HG03575 (cell line): ENCODE data around the gene RGS9.
"Not testable (repeated sequence)": the region's sequence is repeated elsewhere in the genome, so short reads cannot be mapped to it uniquely, and the experiment has no call there.

Experiments
- ATAC-seq: cut with Tn5 transposase; IDR thresholded peaks from one replicate; pipeline ENCODE4 v1.9.1; 2021; ENCODE audit not compliant: unreplicated experiment, insufficient number of reproducible peaks, low FRiP score; ENCODE audit errors: extremely low read depth

The RGS9 gene

GRCh38 chr17:65137021-65137939 lies at the start of gene RGS9:
Gene RGS9 (plus strand): TSS chr17:65137370. CDS start chr17:65137541, 171 bp downstream.
- no peak for ATAC-seq

- no peak for ATAC-seq
Observed at GRCh38 chr17:65088621-65089360, 48.4 kb upstream of the RGS9 start.

GRCh38 chr17:65092262-65092661 lies 44.9 kb upstream of the RGS9 start:
- no peak for ATAC-seq

- not testable (repeated sequence) for ATAC-seq
Observed at GRCh38 chr17:65092721-65093356, 44.3 kb upstream of the RGS9 start.

- no peak for ATAC-seq
Observed at GRCh38 chr17:65093930-65094329, 43.2 kb upstream of the RGS9 start.

- no peak for ATAC-seq
Observed at GRCh38 chr17:65095465-65095864, 41.7 kb upstream of the RGS9 start.

GRCh38 chr17:65096382-65096781 lies 40.8 kb upstream of the RGS9 start:
- ATAC-seq: not testable (repeated sequence)

- no peak for ATAC-seq
Observed at GRCh38 chr17:65097110-65097509, 40.1 kb upstream of the RGS9 start.

- no peak for ATAC-seq
Observed at GRCh38 chr17:65099475-65099874, 37.7 kb upstream of the RGS9 start.

- ATAC-seq: peak; percentile 70
Observed at GRCh38 chr17:65099941-65100315, 37.2 kb upstream of the RGS9 start.

- ATAC-seq: peak; percentile 24
Observed at GRCh38 chr17:65100316-65101140, 36.6 kb upstream of the RGS9 start.

- no peak for ATAC-seq
Observed at GRCh38 chr17:65101371-65101770, 35.8 kb upstream of the RGS9 start.

GRCh38 chr17:65102235-65102634 lies 34.9 kb upstream of the RGS9 start:
- no peak for ATAC-seq

- no peak for ATAC-seq
Observed at GRCh38 chr17:65102788-65103187, 34.4 kb upstream of the RGS9 start.

GRCh38 chr17:65103431-65103830 lies 33.7 kb upstream of the RGS9 start:
- ATAC-seq: no peak

- no peak for ATAC-seq
Observed at GRCh38 chr17:65103896-65104295, 33.3 kb upstream of the RGS9 start.

GRCh38 chr17:65104541-65104940 lies 32.6 kb upstream of the RGS9 start:
- ATAC-seq: no peak

- no peak for ATAC-seq
Observed at GRCh38 chr17:65104973-65105372, 32.2 kb upstream of the RGS9 start.

- no peak for ATAC-seq
Observed at GRCh38 chr17:65108152-65108551, 29.0 kb upstream of the RGS9 start.
